MM.1S (cell line): ENCODE measurements around the gene PSMA4.

Experiments
- DNase-seq: peaks from one replicate; pipeline ENCODE4 v3.0.0-alpha.2; 2015
- H2AFZ ChIP-seq: fragments of 300-600 bp; sonication (generic); 2 replicates; pipeline ENCODE4 v1.6.0; 2016; ENCODE audit warnings: antibody characterized with exemption, low read length
- H3F3A ChIP-seq: fragments of 300-600 bp; sonication (generic); 2 replicates; pipeline ENCODE4 v1.6.1; 2016; ENCODE audit warnings: mild to moderate bottlenecking, antibody characterized with exemption, low read length, moderate library complexity, mixed read lengths; ENCODE audit not compliant: insufficient read depth
- H3K27ac ChIP-seq: fragments of 300-600 bp; sonication (generic); 2 replicates; pipeline ENCODE4 v1.5.1; 2016; ENCODE audit warnings: mild to moderate bottlenecking, low read length
- H3K27me3 ChIP-seq: fragments of 300-600 bp; sonication (generic); replicated peaks from 2 replicates; pipeline ENCODE4 v1.6.0; 2016; ENCODE audit warnings: low read length; ENCODE audit not compliant: insufficient read depth
- H3K36me3 ChIP-seq: fragments of 300-600 bp; sonication (generic); replicated peaks from 2 replicates; pipeline ENCODE4 v1.6.1; 2016; ENCODE audit warnings: mild to moderate bottlenecking, low read length, mixed read lengths; ENCODE audit not compliant: insufficient read depth
- H3K4me1 ChIP-seq: fragments of 300-600 bp; sonication (generic); 2 replicates; pipeline ENCODE4 v1.6.1; 2016; ENCODE audit warnings: low read length, mixed read lengths
- H3K4me2 ChIP-seq: fragments of 300-600 bp; sonication (generic); 2 replicates; pipeline ENCODE4 v1.6.0; 2016; ENCODE audit warnings: low read depth, low read length
- H3K4me3 ChIP-seq: fragments of 300-600 bp; sonication (generic); 2 replicates; pipeline ENCODE4 v1.5.1; 2016; ENCODE audit warnings: low read length, mixed read lengths
- H3K79me2 ChIP-seq: fragments of 300-600 bp; sonication (generic); 2 replicates; pipeline ENCODE4 v1.6.1; 2016; ENCODE audit warnings: mixed run types, low read length, mixed read lengths
- H3K9ac ChIP-seq: fragments of 300-600 bp; sonication (generic); 2 replicates; pipeline ENCODE4 v1.6.1; 2016; ENCODE audit warnings: low read length, mixed read lengths
- H3K9me2 ChIP-seq: fragments of 300-600 bp; sonication (generic); replicated peaks from 2 replicates; pipeline ENCODE4 v1.6.1; 2016; ENCODE audit warnings: mild to moderate bottlenecking, low read length, mixed read lengths; ENCODE audit not compliant: insufficient read depth
- H3K9me3 ChIP-seq: fragments of 300-600 bp; sonication (generic); replicated peaks from 2 replicates; pipeline ENCODE4 v1.6.1; 2016; ENCODE audit warnings: mild to moderate bottlenecking, low read length, mixed read lengths; ENCODE audit not compliant: insufficient read depth
- H4K20me1 ChIP-seq: fragments of 300-600 bp; sonication (generic); 2 replicates; pipeline ENCODE4 v1.6.1; 2016; ENCODE audit warnings: mild to moderate bottlenecking, low read length, moderate library complexity, mixed read lengths; ENCODE audit not compliant: insufficient read depth
- EZH2 ChIP-seq: fragments of 300-600 bp; sonication (generic); optimal IDR thresholded peaks from 2 replicates; pipeline ENCODE3; 2017; ENCODE audit warnings: low read depth, mild to moderate bottlenecking, antibody characterized with exemption, low read length, mixed read lengths
- EZH2phosphoT487 ChIP-seq: fragments of 300-600 bp; sonication (generic); IDR thresholded peaks from 2 replicates; pipeline ENCODE4 v1.6.1; 2018; ENCODE audit warnings: antibody characterized with exemption, low read length
- TF ChIP-seq, protein P1 (sequence below): fragments of 300-600 bp; sonication (generic); IDR thresholded peaks from 2 replicates; pipeline ENCODE4 v1.5.1; 2016; ENCODE audit warnings: antibody characterized with exemption, low read length, mixed read lengths

PSMA4 gene

DNA sequence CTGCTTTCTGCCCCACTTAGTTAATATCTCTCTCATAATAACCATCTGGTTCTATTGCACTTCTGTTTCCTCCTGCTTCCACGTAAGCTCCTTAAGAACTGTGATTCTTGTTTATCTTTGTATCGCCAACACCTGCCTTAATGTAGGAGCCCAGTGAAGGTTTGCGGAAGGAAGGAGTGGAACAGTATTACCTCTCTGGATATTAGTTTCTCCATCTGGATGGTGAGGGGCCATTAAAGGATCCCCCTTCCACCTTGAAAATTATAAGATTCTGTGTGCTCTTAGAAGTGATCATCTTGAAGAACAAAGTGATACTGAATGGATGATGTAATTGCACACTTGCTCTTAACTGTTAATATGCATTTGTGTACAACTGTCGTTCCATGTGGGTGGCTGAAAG, 27.3 kb downstream of the PSMA4 start:
- H3K4me2 ChIP-seq, result no peak overlapping the region
- TF ChIP-seq EZH2 (no peak), EZH2phosphoT487 (no peak)
- TF ChIP-seq, protein P1, sequence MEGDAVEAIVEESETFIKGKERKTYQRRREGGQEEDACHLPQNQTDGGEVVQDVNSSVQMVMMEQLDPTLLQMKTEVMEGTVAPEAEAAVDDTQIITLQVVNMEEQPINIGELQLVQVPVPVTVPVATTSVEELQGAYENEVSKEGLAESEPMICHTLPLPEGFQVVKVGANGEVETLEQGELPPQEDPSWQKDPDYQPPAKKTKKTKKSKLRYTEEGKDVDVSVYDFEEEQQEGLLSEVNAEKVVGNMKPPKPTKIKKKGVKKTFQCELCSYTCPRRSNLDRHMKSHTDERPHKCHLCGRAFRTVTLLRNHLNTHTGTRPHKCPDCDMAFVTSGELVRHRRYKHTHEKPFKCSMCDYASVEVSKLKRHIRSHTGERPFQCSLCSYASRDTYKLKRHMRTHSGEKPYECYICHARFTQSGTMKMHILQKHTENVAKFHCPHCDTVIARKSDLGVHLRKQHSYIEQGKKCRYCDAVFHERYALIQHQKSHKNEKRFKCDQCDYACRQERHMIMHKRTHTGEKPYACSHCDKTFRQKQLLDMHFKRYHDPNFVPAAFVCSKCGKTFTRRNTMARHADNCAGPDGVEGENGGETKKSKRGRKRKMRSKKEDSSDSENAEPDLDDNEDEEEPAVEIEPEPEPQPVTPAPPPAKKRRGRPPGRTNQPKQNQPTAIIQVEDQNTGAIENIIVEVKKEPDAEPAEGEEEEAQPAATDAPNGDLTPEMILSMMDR, result no peak

DNA sequence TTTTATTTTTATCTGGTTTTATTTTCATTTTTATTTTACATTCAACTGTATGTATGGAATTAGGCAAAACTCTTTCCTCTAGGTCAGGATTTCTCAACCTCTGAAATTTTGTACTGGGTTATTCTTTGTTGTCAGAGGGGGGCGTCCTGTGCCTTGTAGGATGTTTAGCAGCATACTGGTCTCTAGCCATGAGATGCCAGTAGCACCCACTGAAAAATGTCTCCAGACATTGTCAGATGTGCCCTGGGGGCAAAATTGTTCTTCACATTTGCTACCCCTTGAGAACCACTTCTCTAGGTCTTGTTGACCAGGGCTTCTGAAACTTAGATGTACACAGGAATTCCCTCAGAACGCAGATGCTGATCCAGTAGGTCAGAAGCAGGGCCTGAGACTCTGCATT, 30.5 kb downstream of the PSMA4 start:
- H4K20me1 ChIP-seq, result no peaks in the 10 kb centered on the region
- H3K4me1 ChIP-seq, result 0 out of 2 replicates have a peak, but pooled peaks cover 3% of the 10 kb centered on the region
- DNase-seq, result no peak
- TF ChIP-seq EZH2 (no peak), EZH2phosphoT487 (no peak)
- TF ChIP-seq, protein P1, result no peak
- H3F3A ChIP-seq, result no peaks in the 10 kb centered on the region
- H2AFZ ChIP-seq, result no peak overlapping the region
- no peaks in the 10 kb centered on the region for H3K27me3 ChIP-seq
- no peak overlapping the region for H3K9ac ChIP-seq
- no peak overlapping the region for H3K27ac ChIP-seq
- H3K4me3 ChIP-seq, result no peak overlapping the region
- no peaks in the 10 kb centered on the region for H3K36me3 ChIP-seq
- H3K9me2 ChIP-seq, result no peaks in the 10 kb centered on the region
- peaks cover 32% of the 10 kb centered on the region for H3K79me2 ChIP-seq
- no peak overlapping the region for H3K4me2 ChIP-seq
- H3K9me3 ChIP-seq, result no peaks in the 10 kb centered on the region

More for the DNA sequence above, 27.3 kb downstream of the PSMA4 start:
- H3K4me1 ChIP-seq, result peaks cover 10% of the 10 kb centered on the region; the same call in 1 of the 2 replicates
- peaks cover 14% of the 10 kb centered on the region for H3F3A ChIP-seq
- H3K27ac ChIP-seq, result no peak overlapping the region
- DNase-seq, result no peak
- H2AFZ ChIP-seq, result no peak overlapping the region
- H3K36me3 ChIP-seq, result no peaks in the 10 kb centered on the region
- peaks cover 27% of the 10 kb centered on the region for H3K79me2 ChIP-seq
- H3K4me3 ChIP-seq, result no peak overlapping the region
- H3K9me3 ChIP-seq, result no peaks in the 10 kb centered on the region
- H3K27me3 ChIP-seq, result no peaks in the 10 kb centered on the region
- no peaks in the 10 kb centered on the region for H3K9me2 ChIP-seq
- H4K20me1 ChIP-seq, result no peaks in the 10 kb centered on the region
- H3K9ac ChIP-seq, result no peak overlapping the region

- no peaks in the 10 kb centered on the region for H3K9me3 ChIP-seq
- TF ChIP-seq, protein P1, result no peak
- TF ChIP-seq EZH2phosphoT487 (no peak), EZH2 (no peak)
- H2AFZ ChIP-seq, result no peak overlapping the region
- 0 out of 2 replicates have a peak, but pooled peaks cover 3% of the 10 kb centered on the region for H3K4me1 ChIP-seq
- no peaks in the 10 kb centered on the region for H4K20me1 ChIP-seq
- no peaks in the 10 kb centered on the region for H3K36me3 ChIP-seq
- H3K4me2 ChIP-seq, result no peak overlapping the region
- no peak overlapping the region for H3K9ac ChIP-seq
- no peaks in the 10 kb centered on the region for H3K9me2 ChIP-seq
- H3K4me3 ChIP-seq, result no peak overlapping the region
- no peak overlapping the region for H3K27ac ChIP-seq
- DNase-seq, result no peak
- H3F3A ChIP-seq, result no peaks in the 10 kb centered on the region
- peaks cover 28% of the 10 kb centered on the region for H3K79me2 ChIP-seq
- no peaks in the 10 kb centered on the region for H3K27me3 ChIP-seq
Measured at GRCh38 chr15:78571382-78571781, 31.1 kb downstream of the PSMA4 start.
